HG03097 (cell line): Measurements from ENCODE around the gene SEC23A.
"Not testable (repeated sequence)": the region's sequence is repeated elsewhere in the genome, so short reads cannot be mapped to it uniquely, and the experiment has no call there.

Source experiments
- ATAC-seq: cut with Tn5 transposase; IDR thresholded peaks from one replicate; pipeline ENCODE4 v1.9.1; 2021; ENCODE audit not compliant: unreplicated experiment, low FRiP score

Gene SEC23A

GRCh38 chr14:39102969-39103957 is at the start of gene SEC23A:
Gene SEC23A, minus strand, starts transcription at chr14:39103235. Its CDS starts 7,117 bp downstream, at chr14:39096118.
- peak; percentile 93 for ATAC-seq

- ATAC-seq = no peak
These were observed 42.4 kb upstream of the SEC23A start for GRCh38 chr14:39145266-39145966.

DNA sequence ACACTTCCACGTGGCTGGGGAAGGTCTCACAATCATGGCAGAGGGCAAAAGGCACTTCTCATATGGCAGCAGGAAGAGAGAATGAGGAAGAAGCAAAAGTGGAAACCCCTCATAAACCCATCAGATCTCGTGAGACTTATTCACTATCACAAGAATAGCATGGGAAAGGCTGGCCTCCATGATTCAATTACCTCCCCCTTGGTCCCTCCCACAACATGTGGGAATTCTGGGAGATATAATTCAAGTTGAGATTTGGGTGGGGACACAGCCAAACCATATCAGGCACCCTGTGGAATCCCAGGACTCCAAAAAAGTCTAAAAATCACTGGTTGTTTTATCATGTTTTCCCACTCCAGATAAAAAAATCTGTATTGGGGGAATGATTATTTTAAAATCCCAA is 40.2 kb upstream of the SEC23A start:
- not testable (repeated sequence) for ATAC-seq

- ATAC-seq = not testable (repeated sequence)
These were observed 38.6 kb upstream of the SEC23A start for GRCh38 chr14:39141623-39142022.

DNA sequence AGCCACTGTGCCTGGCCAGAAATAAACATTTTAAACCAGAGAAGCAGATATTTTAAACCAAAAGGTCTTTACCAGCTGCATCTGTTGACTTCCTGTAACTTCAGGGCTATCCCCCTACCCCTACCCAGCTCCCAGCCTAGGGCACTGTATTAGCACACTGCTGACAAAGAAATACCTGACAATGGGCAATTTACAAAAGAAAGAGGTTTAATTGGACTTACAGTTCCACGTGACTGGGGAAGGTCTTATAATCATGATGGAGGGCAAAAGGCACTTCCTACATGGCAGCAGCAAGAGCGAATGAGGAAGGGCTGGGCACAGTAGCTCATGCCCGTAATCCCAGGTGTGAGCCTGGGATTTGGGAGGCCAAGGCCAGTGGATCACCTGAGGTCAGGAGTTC is 37.1 kb upstream of the SEC23A start:
- ATAC-seq = no peak

DNA sequence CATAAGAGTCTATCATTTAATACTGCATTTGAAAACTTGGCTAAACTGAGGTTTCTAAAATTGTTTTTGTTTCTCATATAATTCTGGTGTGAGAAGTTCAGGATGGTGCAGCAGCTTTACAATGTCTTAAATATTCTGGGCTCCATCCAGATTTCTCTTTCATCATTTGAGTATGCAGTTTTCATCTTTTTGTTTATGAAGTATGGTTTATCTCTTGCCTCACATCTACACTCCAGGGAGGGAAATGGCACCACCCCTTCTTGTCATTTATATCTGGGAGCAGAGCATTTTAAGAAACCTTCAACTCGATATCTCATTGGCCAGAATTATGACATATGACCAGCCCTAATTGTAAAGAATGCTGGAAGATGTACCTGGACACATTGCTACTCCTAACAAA is 35.4 kb upstream of the SEC23A start:
- ATAC-seq = no peak

GRCh38 chr14:39137835-39138234 is 34.8 kb upstream of the SEC23A start:
- not testable (repeated sequence) for ATAC-seq

DNA sequence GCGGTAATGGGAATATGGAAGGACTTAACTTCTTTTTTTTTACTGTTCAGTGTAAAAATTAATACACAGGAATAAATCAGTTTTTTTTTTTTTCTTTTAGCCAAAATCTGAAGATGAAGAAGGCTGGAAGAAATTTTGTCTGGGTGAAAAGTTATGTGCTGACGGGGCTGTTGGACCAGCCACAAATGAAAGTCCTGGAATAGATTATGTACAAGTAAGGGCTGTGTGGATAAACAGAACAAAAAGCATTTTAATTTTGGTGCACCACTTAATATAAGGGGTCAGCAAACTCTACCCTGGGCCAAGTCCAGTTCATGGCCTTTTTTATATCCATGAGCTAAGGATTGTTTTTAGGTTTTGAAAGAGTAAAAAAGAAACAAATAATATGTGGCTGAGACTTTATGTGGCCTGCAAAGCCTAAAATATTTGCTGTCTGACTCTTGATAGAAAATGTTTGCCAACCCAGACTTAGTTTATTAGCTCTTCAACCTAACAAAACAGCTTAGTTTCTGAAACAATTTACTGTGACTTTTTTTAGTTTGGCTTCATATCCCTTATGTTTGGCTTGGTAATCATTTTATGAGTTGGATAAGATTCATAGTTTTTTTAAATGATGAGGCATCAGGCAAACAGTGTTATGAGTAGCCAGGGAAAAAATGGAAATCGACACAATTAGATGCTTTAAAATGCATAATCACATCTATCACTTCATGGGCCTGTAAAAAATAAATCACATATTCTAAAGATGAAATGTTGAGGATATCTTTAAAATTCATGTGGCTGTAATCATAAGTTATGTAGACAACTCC is 19.5 kb upstream of the SEC23A start:
- no peak for ATAC-seq

GRCh38 chr14:39114073-39114838 is 11.2 kb upstream of the SEC23A start, which contains the start of gene GEMIN2:
Gene GEMIN2, plus strand, starts transcription at chr14:39114323. Its CDS starts 16 bp downstream, at chr14:39114339.
- ATAC-seq = peak; percentile 95

DNA sequence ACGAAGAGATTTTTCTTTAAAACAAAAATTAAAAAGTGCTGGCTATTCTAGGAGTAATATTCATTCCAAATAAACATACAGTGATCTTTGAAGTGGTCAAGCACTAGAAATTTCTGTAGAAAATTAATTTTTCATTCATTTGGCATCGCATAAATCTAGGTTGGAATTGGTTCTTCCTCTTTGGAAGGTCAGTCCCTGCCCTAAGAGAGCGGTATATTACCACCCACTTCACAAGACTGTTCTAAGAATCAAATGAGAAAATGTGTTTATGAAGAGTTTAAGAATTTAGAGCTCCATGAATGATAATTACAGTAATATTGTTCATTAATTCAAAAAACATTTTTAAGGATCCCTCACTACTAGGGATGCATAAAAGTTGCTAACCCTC is 10.6 kb upstream of the SEC23A start:
- ATAC-seq = no peak

DNA sequence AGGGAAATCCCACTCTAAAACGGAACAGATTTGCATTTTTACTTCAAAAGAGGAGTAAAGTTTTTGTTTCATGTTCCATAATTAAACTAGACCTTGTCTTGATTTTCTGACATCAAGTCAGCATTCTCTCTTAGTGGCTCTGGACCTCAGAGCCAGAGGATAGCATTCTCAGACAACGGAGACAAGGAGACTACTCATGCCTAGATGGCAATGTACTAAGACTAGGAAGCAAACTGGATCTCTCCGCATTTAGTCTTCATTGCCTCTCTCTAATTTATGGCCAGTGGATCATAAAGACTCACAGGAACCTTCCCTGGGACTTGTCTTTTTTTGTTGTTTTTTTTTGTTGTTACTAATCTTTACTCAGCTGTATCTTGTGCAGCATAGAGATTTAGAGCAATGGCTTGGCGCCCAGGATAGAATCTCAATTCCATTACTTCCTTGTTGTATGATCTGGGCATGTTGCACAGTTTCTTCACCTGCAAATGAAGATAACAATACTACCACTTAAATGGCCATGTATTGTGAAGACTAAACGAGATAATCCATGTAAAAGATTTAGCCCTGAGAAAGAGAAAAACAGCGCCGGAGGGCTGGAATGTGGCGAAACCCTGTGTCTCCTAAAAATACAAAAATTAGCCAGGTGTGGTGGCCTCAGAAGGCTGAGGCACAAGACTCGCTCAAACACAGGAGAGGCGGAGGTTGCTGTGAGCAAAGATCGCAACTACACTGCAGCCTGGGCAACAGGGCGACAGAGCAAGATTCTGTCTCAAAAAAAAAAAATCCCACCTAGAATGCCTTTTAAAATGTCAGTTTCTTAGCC is 7.1 kb upstream of the SEC23A start:
- ATAC-seq = no peak

DNA sequence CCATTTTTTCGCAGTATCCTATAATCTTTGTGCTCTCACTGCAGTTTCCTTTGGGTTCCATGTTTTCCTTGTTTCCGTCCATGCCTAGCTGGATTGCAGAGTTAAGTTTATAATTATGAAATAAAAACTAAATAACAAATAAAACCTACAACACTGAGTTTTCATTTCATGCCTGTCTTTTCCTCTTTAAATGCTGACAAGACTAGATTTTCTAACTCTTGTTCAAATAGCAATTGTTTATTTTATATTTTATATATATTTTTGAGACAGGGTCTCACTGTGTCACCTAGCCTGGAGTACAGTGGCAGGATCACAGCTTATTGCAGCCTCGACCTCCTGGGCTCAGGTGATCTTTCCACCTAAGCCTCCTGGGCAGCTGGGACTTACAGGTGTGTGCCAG is 5.8 kb upstream of the SEC23A start:
- ATAC-seq = no peak

DNA sequence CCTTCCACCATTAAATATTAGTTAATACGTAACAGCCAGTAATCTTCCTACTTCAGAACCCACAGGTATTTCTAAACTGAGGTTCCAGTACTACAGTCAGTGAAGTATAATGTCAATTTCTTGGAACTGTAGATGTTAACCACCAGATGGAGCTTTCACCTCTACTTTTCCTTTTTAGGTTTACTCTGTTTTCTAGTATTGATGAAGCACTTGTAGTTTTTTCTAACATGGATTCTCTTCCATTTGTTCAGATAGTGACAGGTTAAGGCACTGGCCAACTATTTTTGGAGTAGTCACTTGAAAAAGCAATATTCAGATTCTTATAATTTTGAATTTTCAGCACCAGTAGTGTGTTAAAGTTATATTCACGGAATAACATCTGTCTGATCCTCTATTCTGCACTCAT is 4.6 kb upstream of the SEC23A start:
- ATAC-seq = no peak

DNA sequence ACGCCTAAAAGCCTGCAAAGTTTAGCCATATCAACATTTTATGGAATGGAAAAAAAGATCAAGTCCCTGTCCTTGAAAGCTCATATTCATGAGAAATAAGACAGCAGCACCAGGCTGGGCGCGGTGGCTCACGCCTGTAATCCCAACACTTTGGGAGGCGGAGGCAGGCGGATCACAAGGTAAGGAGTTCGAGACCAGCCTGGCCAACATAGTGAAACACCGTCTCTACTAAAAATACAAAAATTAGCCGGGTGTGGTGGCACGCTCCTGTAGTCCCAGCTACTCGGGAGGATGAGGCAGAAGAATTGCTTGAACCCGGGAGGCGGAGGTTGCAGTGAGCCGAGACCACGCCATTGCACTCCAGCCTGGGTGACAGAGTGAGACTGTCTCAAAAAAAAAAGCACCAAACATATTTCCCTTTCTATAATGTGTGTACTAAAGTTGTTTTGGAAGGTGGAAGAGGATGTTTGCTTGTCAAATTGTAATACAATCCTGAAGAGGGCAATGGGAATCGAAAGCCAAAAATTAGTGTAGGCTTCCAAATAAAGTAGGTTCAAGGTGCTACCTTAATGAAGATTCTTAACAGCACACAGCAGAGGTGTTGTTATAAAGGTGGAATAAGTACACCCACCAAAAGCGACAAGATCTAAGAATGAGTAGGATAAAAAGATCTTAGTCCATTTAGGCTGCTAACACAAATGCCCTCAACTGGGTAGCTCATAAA is 1.2 kb upstream of the SEC23A start:
- not testable (repeated sequence) for ATAC-seq

DNA sequence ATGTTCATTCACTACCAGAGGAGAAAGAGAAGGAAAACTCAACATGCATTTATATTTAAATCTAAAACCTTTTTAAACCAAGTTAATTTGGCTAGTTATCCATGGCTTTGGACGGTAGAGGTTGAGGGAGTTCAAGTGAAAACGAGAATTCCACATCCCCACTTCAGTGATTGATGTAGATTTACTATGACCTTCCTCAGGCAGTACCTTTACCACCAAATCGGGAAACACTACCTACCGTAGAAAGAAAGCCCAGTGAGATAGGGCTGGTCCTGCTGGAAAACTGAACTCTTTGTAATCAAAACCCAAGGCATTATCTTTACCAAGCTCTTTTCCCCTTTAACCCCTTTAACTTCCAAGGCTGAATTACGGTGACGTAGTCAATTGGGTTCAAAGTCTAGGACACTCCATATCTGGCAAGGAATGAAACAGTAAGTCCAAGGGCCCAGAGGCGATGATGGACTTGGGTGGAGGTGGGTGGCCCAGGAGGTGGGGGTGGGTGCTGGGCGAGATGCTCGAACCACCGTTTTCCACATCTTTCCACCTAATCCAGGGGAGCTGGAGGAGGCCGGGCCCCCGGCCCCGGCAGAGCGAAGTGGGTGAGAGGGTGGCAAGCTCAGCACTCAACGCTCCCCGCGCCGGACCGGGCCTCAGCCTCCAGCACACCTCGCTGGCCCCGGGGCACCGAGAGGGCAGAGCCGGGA is 618 bp downstream of the SEC23A start:
- ATAC-seq = no peak

DNA sequence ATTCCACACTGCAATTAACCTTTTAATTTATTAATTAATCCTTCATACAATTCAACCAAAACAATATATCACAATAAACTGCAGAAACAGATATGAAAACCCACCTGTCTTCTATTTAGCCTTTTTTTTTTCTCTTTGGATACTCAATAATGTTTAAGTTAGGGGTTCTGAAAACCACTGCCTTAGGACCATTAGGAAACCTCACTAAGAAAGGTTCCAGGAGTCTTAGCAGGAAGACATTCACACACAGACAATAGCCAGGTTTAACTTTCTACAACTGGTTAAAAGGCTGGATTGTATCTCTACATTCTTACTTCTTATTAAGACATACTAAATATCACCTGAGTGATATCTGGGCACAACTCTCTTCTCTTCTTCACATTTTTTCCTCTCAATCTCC is 3.3 kb downstream of the SEC23A start:
- no peak for ATAC-seq

- not testable (repeated sequence) for ATAC-seq
These were observed 3.8 kb downstream of the SEC23A start for GRCh38 chr14:39099215-39099614.

DNA sequence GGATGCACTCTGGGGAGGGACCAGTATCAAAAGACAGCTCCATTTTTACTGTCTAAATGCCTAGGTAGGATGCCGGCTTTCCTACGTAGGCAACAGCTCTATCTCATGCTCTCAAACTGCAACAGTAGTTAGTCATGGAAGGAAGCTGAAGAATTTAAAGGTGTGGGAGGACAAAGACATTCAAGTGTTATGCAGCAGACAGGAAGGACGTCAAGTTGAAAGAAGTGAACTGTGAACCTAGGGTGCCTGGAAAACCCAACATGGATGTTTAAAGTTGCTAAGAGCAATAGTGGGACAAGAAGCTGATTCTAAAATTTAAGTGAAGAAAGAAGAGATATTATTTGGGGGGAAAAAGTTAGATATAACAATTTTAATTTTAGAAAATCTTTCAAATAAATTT is 5.9 kb downstream of the SEC23A start:
- ATAC-seq = no peak
